H9 (cell line): ENCODE measurements around the gene IGF2. TPM values are rescaled to one million over a fixed set of nuclear protein-coding genes. Genes with fewer than 3 reads are reported as not detected.

Experiments used
- DNase-seq: peaks from one replicate; pipeline ENCODE4 v3.0.0-alpha.2; 2017
- H2AFZ ChIP-seq: one replicate; pipeline ENCODE4 v1.6.1; 2013; ENCODE audit warnings: mild to moderate bottlenecking, low read length, control low read depth, moderate library complexity
- H2AK5ac ChIP-seq: 2 replicates; pipeline ENCODE4 v1.6.1; 2013; ENCODE audit warnings: low read length, control low read depth, mixed read lengths; ENCODE audit not compliant: insufficient read length
- H2BK120ac ChIP-seq: one replicate; pipeline ENCODE4 v1.6.1; 2013; ENCODE audit warnings: low read depth, mild to moderate bottlenecking, low read length, control low read depth, inconsistent platforms; ENCODE audit not compliant: poor library complexity, severe bottlenecking
- H2BK12ac ChIP-seq: 2 replicates; pipeline ENCODE4 v1.6.1; 2013; ENCODE audit warnings: low read length, control low read depth, mixed read lengths, low read depth; ENCODE audit not compliant: insufficient read length
- H2BK15ac ChIP-seq: 2 replicates; pipeline ENCODE4 v1.6.1; 2013; ENCODE audit warnings: low read depth, low read length, control low read depth
- H2BK20ac ChIP-seq: one replicate; pipeline ENCODE4 v1.6.1; 2013; ENCODE audit warnings: low read depth, mild to moderate bottlenecking, low read length, control low read depth, inconsistent platforms; ENCODE audit not compliant: poor library complexity, severe bottlenecking
- H2BK5ac ChIP-seq: 2 replicates; pipeline ENCODE4 v1.6.1; 2013; ENCODE audit warnings: low read length, control low read depth, mixed read lengths; ENCODE audit not compliant: insufficient read length
- H3K14ac ChIP-seq: 2 replicates; pipeline ENCODE4 v1.6.1; 2013; ENCODE audit warnings: low read length, control low read depth; ENCODE audit not compliant: insufficient read depth
- H3K18ac ChIP-seq: 2 replicates; pipeline ENCODE4 v1.6.1; 2013; ENCODE audit warnings: low read depth, mild to moderate bottlenecking, mixed read lengths, low read length, control low read depth; ENCODE audit not compliant: insufficient read length
- H3K23ac ChIP-seq: 2 replicates; pipeline ENCODE4 v1.6.1; 2013; ENCODE audit warnings: low read length, control low read depth, mixed read lengths, low read depth; ENCODE audit not compliant: insufficient read length
- H3K23me2 ChIP-seq: 2 replicates; pipeline ENCODE4 v1.6.1; 2013; ENCODE audit warnings: low read depth, mild to moderate bottlenecking, mixed read lengths, low read length, control low read depth; ENCODE audit not compliant: insufficient read length, poor library complexity, severe bottlenecking
- H3K27ac ChIP-seq: 2 replicates; pipeline ENCODE4 v1.5.1; 2013; ENCODE audit warnings: low read length, control low read depth, mixed read lengths, low read depth; ENCODE audit not compliant: insufficient read length
- H3K27me3 ChIP-seq: 2 replicates; pipeline ENCODE4 v1.6.1; 2013; ENCODE audit warnings: low read length, control low read depth, inconsistent platforms; ENCODE audit not compliant: insufficient read depth
- H3K4ac ChIP-seq: 2 replicates; pipeline ENCODE4 v1.6.1; 2013; ENCODE audit warnings: low read depth, mild to moderate bottlenecking, control low read depth, inconsistent platforms, low read length, moderate library complexity
- H3K4me1 ChIP-seq: 2 replicates; pipeline ENCODE4 v1.6.1; 2013; ENCODE audit warnings: low read length, control low read depth, inconsistent platforms; ENCODE audit not compliant: insufficient read depth
- H3K4me2 ChIP-seq: 2 replicates; pipeline ENCODE4 v1.6.1; 2013; ENCODE audit warnings: low read length, control low read depth, mixed read lengths; ENCODE audit not compliant: insufficient read length, insufficient read depth
- H3K56ac ChIP-seq: 2 replicates; pipeline ENCODE4 v1.6.1; 2013; ENCODE audit warnings: low read depth, mild to moderate bottlenecking, mixed read lengths, low read length, control low read depth; ENCODE audit not compliant: insufficient read length
- H3K79me1 ChIP-seq: 2 replicates; pipeline ENCODE4 v1.6.1; 2013; ENCODE audit warnings: low read depth, mild to moderate bottlenecking, moderate library complexity, low read length, control low read depth, inconsistent platforms; ENCODE audit not compliant: insufficient read depth, poor library complexity, severe bottlenecking
- H3K79me2 ChIP-seq: 2 replicates; pipeline ENCODE4 v1.6.1; 2013; ENCODE audit warnings: low read length, control low read depth, inconsistent platforms; ENCODE audit not compliant: insufficient read depth
- H3K9ac ChIP-seq: 2 replicates; pipeline ENCODE4 v1.6.1; 2013; ENCODE audit warnings: low read length, control low read depth, mixed read lengths; ENCODE audit not compliant: insufficient read length; ENCODE audit errors: extremely low read depth
- H3K9me3 ChIP-seq: one replicate; pipeline ENCODE4 v1.6.1; 2013; ENCODE audit warnings: low read depth, low read length, inconsistent platforms; ENCODE audit not compliant: control insufficient read depth
- H3T11ph ChIP-seq: one replicate; pipeline ENCODE4 v1.6.1; 2013; ENCODE audit warnings: mild to moderate bottlenecking, low read length, control low read depth, inconsistent platforms
- H4K20me1 ChIP-seq: one replicate; pipeline ENCODE4 v1.6.1; 2013; ENCODE audit not compliant: control insufficient read depth, insufficient read length, insufficient read depth
- H4K5ac ChIP-seq: 2 replicates; pipeline ENCODE4 v1.6.1; 2013; ENCODE audit warnings: low read depth, mild to moderate bottlenecking, mixed read lengths, low read length, control low read depth; ENCODE audit not compliant: insufficient read length
- H4K8ac ChIP-seq: replicated peaks from 2 replicates; pipeline ENCODE4 v1.6.1; 2013; ENCODE audit warnings: low read length, control low read depth, mixed read lengths, low read depth; ENCODE audit not compliant: insufficient read length
- H4K91ac ChIP-seq: 2 replicates; pipeline ENCODE4 v1.6.1; 2013; ENCODE audit warnings: low read depth, mild to moderate bottlenecking, moderate library complexity, mixed read lengths, low read length, control low read depth; ENCODE audit not compliant: insufficient read length
- H3K27ac Mint-ChIP-seq, 3 experiments: 2 replicates in 2 of 3; 3 replicates in 1 of 3; pipeline ENCODE4 v1.8.0; 2020 to 2021; ENCODE audit warnings: mixed read lengths in 3 of 3, mild to moderate bottlenecking in 1 of 3, moderate library complexity in 1 of 3
- H3K27me3 Mint-ChIP-seq: 2 replicates; pipeline ENCODE4 v1.8.0; 2021; ENCODE audit warnings: low read depth, mild to moderate bottlenecking, moderate library complexity, mixed read lengths
- H3K36me3 Mint-ChIP-seq, 3 experiments: 2 replicates in 2 of 3; 3 replicates in 1 of 3; pipeline ENCODE4 v1.8.0; 2020 to 2021; ENCODE audit warnings: low read depth in 3 of 3, mixed read lengths in 3 of 3; ENCODE audit not compliant: insufficient read depth in 1 of 3
- H3K4me1 Mint-ChIP-seq, 2 experiments: 2 replicates each; pipeline ENCODE4 v1.8.0; 2020; ENCODE audit warnings: mixed read lengths in 2 of 2
- H3K4me3 Mint-ChIP-seq, 2 experiments: 2 replicates in 1 of 2; 3 replicates in 1 of 2; pipeline ENCODE4 v1.8.0; 2020 to 2021; ENCODE audit warnings: mild to moderate bottlenecking in 2 of 2, mixed read lengths in 2 of 2, moderate library complexity in 1 of 2
- H3K9me3 Mint-ChIP-seq, 2 experiments: 2 replicates in 1 of 2; 3 replicates in 1 of 2; pipeline ENCODE4 v1.8.0; 2020; ENCODE audit warnings: mild to moderate bottlenecking in 2 of 2, mixed read lengths in 2 of 2, moderate library complexity in 1 of 2
- WGBS: extraction: QIAGEN DNeasy Blood & Tissue Kit; methylation state at CpG from one replicate; pipeline ENCODE4 v1.1.7; 2013; ENCODE audit warnings: missing lambda C conversion rate, low lambda C conversion rate, mixed read lengths; ENCODE audit not compliant: insufficient read length; ENCODE audit errors: extremely low coverage; 5-methylcytosine and 5-hydroxymethylcytosine counted together
- total RNA-seq: library from RNA; stranded (reverse); gene quantifications from 2 replicates; pipeline ENCODE4 v1.2.1, GENCODE V29; 2021
- TF ChIP-seq, protein P1 (sequence below): fragments of 200-600 bp; sonication (generic); conservative IDR thresholded peaks from 3 replicates; pipeline ENCODE4 v1.8.0; 2021; ENCODE audit warnings: antibody characterized with exemption, mild to moderate bottlenecking

The IGF2 gene
- total RNA-seq, 1 experiment from 2014 or later = 2.8 TPM

DNA sequence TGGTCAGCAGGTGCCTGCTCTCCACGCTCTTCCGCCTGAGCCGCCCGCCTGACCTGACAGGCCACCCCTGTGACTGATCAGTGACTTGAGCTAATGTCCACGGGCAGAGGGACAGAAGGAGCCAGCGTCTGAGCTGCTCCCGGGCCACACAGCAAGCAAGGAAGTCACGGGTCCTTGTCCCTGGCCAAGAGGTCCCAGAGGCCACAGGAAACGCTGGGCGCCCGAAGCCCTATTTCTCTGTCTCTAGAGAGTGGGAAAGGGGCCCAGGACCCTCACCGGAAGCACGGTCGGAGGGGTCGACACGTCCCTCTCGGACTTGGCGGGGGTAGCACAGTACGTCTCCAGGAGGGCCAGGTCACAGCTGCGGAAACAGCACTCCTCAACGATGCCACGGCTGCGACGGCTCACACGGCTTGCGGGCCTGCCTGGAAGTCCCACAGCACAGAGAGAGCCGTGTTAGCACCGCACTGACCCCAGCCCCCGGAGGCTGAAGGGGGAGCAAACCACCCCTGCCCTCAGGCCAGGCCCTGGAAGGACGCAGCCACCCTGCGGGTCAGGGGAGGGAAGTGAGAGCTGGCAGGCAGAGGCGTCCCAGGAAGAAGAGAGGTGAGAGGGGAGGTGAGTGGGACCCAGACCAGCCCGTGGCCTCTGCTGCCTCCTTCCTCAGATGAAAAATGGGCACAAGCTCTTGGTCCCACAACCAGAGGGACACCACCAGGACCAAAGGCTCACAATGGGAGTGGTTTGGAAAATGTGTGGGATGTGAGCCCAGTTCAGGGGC lies 5.8 kb downstream of the IGF2 start:
- no peak overlapping the region for H3K56ac ChIP-seq
- H4K20me1 ChIP-seq = no peaks in the 10 kb centered on the region
- no peak overlapping the region for H4K91ac ChIP-seq
- TF ChIP-seq, protein P1, sequence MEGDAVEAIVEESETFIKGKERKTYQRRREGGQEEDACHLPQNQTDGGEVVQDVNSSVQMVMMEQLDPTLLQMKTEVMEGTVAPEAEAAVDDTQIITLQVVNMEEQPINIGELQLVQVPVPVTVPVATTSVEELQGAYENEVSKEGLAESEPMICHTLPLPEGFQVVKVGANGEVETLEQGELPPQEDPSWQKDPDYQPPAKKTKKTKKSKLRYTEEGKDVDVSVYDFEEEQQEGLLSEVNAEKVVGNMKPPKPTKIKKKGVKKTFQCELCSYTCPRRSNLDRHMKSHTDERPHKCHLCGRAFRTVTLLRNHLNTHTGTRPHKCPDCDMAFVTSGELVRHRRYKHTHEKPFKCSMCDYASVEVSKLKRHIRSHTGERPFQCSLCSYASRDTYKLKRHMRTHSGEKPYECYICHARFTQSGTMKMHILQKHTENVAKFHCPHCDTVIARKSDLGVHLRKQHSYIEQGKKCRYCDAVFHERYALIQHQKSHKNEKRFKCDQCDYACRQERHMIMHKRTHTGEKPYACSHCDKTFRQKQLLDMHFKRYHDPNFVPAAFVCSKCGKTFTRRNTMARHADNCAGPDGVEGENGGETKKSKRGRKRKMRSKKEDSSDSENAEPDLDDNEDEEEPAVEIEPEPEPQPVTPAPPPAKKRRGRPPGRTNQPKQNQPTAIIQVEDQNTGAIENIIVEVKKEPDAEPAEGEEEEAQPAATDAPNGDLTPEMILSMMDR = no peak
- H3K4ac ChIP-seq = no peak overlapping the region
- Mint-ChIP-seq H3K4me3 (no peak overlapping the region), H3K4me1 (peaks cover 9 to 37% of the 10 kb centered on the region in 2 experiments), H3K27me3 (peaks cover 84% of the 10 kb centered on the region), H3K36me3 (peaks cover 0 to 3% (median 3%) of the 10 kb centered on the region in 3 experiments; a peak in 2 of 7 replicates), H3K27ac (peak overlapping the region in 1 of 3 experiments; percentile 87; a peak in 1 of 7 replicates), H3K9me3 (peaks cover 4 to 9% of the 10 kb centered on the region in 2 experiments; a peak in 2 of 5 replicates)
- peaks cover 14% of the 10 kb centered on the region for H3K23me2 ChIP-seq
- H3K4me1 ChIP-seq = no peaks in the 10 kb centered on the region
- no peaks in the 10 kb centered on the region for H3K79me1 ChIP-seq
- H2AFZ ChIP-seq = no peak overlapping the region
- no peak overlapping the region for H3K4me2 ChIP-seq
- no peak overlapping the region for H3K23ac ChIP-seq
- H4K8ac ChIP-seq = no peak overlapping the region
- H3K18ac ChIP-seq = no peak overlapping the region
- no peak overlapping the region for H2BK15ac ChIP-seq
- H3K9ac ChIP-seq = no peak overlapping the region
- H2BK5ac ChIP-seq = no peak overlapping the region
- H3K9me3 ChIP-seq = no peaks in the 10 kb centered on the region
- H3K79me2 ChIP-seq = no peaks in the 10 kb centered on the region
- H3T11ph ChIP-seq = no peak overlapping the region
- no peak for DNase-seq
- H2BK120ac ChIP-seq = no peak overlapping the region
- H3K27me3 ChIP-seq = peaks cover 16% of the 10 kb centered on the region; the same call in 1 of the 2 replicates
- H2BK12ac ChIP-seq = no peak overlapping the region
- no CpG with 5 or more reads among the region's 33 CpGs for WGBS
- H2AK5ac ChIP-seq = no peak overlapping the region
- H2BK20ac ChIP-seq = no peak overlapping the region
- no peak overlapping the region; the same call in 1 of the 2 replicates for H3K14ac ChIP-seq
- H3K27ac ChIP-seq = no peak overlapping the region
- H4K5ac ChIP-seq = no peak overlapping the region
